Hepatocyte (in vitro differentiated cells): Measurements from ENCODE around the gene AKR1B15. TPM values are rescaled to one million over a fixed set of nuclear protein-coding genes. Genes with fewer than 3 reads are reported as not detected.
A peak's percentile ranks its signal among the peaks of the same experiment; 100 is the strongest.

Experiments
- DNase-seq: peaks from one replicate; pipeline ENCODE4 v3.0.0-alpha.2; 2016; ENCODE audit warnings: low spot score
- H2AFZ ChIP-seq: fragments of 200-600 bp; sonication (generic); 2 replicates; pipeline ENCODE4 v1.6.0; 2016; ENCODE audit warnings: antibody characterized with exemption, mild to moderate bottlenecking
- H3K27ac ChIP-seq: fragments of 200-600 bp; sonication (generic); 2 replicates; pipeline ENCODE4 v1.5.1; 2016; ENCODE audit warnings: mild to moderate bottlenecking
- H3K27me3 ChIP-seq: fragments of 200-600 bp; sonication (generic); 2 replicates; pipeline ENCODE4 v1.6.1; 2016
- H3K36me3 ChIP-seq: fragments of 200-600 bp; sonication (generic); replicated peaks from 2 replicates; pipeline ENCODE4 v1.5.1; 2016; ENCODE audit warnings: low read depth; ENCODE audit not compliant: insufficient read depth
- H3K4me1 ChIP-seq: fragments of 200-600 bp; sonication (generic); 2 replicates; pipeline ENCODE4 v1.5.1; 2016; ENCODE audit warnings: mild to moderate bottlenecking, moderate library complexity; ENCODE audit not compliant: insufficient read depth
- H3K4me2 ChIP-seq: fragments of 200-600 bp; sonication (generic); 2 replicates; pipeline ENCODE4 v1.6.0; 2016
- H3K4me3 ChIP-seq: fragments of 200-600 bp; sonication (generic); 2 replicates; pipeline ENCODE4 v1.5.1; 2016; ENCODE audit warnings: mild to moderate bottlenecking
- H3K79me2 ChIP-seq: fragments of 200-600 bp; sonication (generic); 2 replicates; pipeline ENCODE4 v1.6.0; 2017; ENCODE audit warnings: mild to moderate bottlenecking
- H3K9me2 ChIP-seq: fragments of 200-600 bp; sonication (generic); replicated peaks from 2 replicates; pipeline ENCODE4 v1.6.0; 2017; ENCODE audit warnings: mild to moderate bottlenecking; ENCODE audit not compliant: insufficient read depth
- H3K9me3 ChIP-seq: fragments of 200-600 bp; sonication (generic); 2 replicates; pipeline ENCODE4 v1.5.1; 2016; ENCODE audit warnings: low read depth, mild to moderate bottlenecking
- H4K20me1 ChIP-seq: fragments of 200-600 bp; sonication (generic); 2 replicates; pipeline ENCODE4 v1.6.0; 2016; ENCODE audit warnings: mild to moderate bottlenecking; ENCODE audit not compliant: insufficient read depth, poor library complexity, severe bottlenecking
- EZH2 ChIP-seq: fragments of 200-600 bp; sonication (generic); IDR thresholded peaks from 2 replicates; pipeline ENCODE4 v1.6.1; 2016; ENCODE audit warnings: antibody characterized with exemption, mild to moderate bottlenecking, borderline replicate concordance
- EZH2phosphoT487 ChIP-seq: fragments of 200-600 bp; sonication (generic); IDR thresholded peaks from one replicate; pipeline ENCODE4 v1.6.1; 2018; ENCODE audit warnings: antibody characterized with exemption, mild to moderate bottlenecking, low read depth, moderate library complexity; ENCODE audit not compliant: unreplicated experiment, severe bottlenecking
- WGBS: methylation state at CpG from one replicate; pipeline ENCODE4 v1.1.6; 2016; ENCODE audit warnings: low lambda C conversion rate; ENCODE audit errors: missing lambda C conversion rate; 5-methylcytosine and 5-hydroxymethylcytosine counted together
- polyA plus RNA-seq: library from polyadenylated mRNA; unstranded; fragments of >200 nt; fragmentation: Nextera tagmentation; extraction: Ambion mirVana; gene quantifications from 2 replicates; pipeline ENCODE4 v1.2.1, GENCODE V29; 2016
- total RNA-seq: library from RNA; depleted of rRNA; stranded (reverse); fragments of >200 nt; gene quantifications from 2 replicates; pipeline ENCODE4 v1.2.3, GENCODE V29; 2014
- TF ChIP-seq, protein P1 (sequence below): fragments of 200-600 bp; sonication (generic); IDR thresholded peaks from 2 replicates; pipeline ENCODE4 v1.5.1; 2016; ENCODE audit warnings: antibody characterized with exemption, mild to moderate bottlenecking; ENCODE audit not compliant: poor library complexity

AKR1B15 gene
- total and polyA plus RNA-seq, 2 experiments from 2014 or later: 6.3 to 13.7 TPM

DNA sequence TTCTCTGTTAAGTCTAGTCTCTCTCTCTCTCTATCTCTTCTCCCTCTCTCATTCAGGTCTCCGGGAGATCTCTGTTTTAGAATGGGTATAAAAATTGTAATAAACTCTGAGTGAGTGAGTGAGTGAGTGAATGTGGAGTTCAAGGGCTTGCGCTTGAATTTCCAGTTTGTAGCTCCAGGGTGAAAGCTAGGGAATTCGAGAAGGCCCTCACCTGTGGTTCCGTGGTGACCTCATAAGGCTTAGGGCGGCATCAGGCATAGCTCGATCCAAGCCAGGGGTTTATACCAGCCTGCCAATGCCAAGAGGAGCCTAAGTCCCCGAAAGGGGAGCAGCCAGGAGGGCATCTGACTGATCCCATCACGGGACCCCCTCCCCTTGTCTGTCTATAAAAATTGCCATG lies 456 bp downstream of the AKR1B15 start:
- 83% methylated on average over 8 of the region's 8 CpGs for WGBS
- Histone ChIP-seq H3K4me2 (peak overlapping the region; percentile 70), H3K4me3 (no peak overlapping the region), H3K9me3 (no peaks in the 10 kb centered on the region), H3K79me2 (no peaks in the 10 kb centered on the region), H3K36me3 (no peaks in the 10 kb centered on the region), H3K27me3 (no peaks in the 10 kb centered on the region), H3K27ac (peak overlapping the region; percentile 16), H3K9me2 (no peaks in the 10 kb centered on the region), H4K20me1 (no peaks in the 10 kb centered on the region), H2AFZ (no peak overlapping the region), H3K4me1 (peaks cover 5% of the 10 kb centered on the region)
- TF ChIP-seq, protein P1, sequence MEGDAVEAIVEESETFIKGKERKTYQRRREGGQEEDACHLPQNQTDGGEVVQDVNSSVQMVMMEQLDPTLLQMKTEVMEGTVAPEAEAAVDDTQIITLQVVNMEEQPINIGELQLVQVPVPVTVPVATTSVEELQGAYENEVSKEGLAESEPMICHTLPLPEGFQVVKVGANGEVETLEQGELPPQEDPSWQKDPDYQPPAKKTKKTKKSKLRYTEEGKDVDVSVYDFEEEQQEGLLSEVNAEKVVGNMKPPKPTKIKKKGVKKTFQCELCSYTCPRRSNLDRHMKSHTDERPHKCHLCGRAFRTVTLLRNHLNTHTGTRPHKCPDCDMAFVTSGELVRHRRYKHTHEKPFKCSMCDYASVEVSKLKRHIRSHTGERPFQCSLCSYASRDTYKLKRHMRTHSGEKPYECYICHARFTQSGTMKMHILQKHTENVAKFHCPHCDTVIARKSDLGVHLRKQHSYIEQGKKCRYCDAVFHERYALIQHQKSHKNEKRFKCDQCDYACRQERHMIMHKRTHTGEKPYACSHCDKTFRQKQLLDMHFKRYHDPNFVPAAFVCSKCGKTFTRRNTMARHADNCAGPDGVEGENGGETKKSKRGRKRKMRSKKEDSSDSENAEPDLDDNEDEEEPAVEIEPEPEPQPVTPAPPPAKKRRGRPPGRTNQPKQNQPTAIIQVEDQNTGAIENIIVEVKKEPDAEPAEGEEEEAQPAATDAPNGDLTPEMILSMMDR: no peak
- TF ChIP-seq EZH2: no peak
- no peak for TF ChIP-seq EZH2phosphoT487
- DNase-seq: no peak

DNA sequence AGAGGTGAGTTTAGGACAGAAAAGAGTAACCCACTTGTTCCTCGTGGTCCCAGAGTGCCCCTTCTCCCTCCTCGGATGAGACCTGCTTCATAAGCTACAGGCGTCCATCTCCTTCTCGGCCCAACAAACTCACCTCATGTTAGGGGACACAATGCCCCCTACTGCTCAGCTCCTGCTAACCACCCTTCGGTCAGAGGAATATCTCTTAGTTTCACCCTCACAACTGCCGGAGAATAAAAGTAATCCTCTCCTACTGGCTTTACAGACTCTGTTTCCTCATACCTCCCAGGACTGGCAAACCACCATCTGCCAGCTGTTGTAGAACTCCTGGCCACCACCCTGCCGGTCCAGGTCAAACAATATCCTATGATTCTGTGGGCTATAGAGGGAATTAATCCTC lies 3.2 kb downstream of the AKR1B15 start:
- Histone ChIP-seq H3K36me3 (no peaks in the 10 kb centered on the region), H3K27ac (no peak overlapping the region), H3K9me3 (no peaks in the 10 kb centered on the region), H3K4me2 (no peak overlapping the region), H3K4me3 (no peak overlapping the region), H2AFZ (no peak overlapping the region), H4K20me1 (no peaks in the 10 kb centered on the region), H3K79me2 (no peaks in the 10 kb centered on the region), H3K4me1 (peaks cover 5% of the 10 kb centered on the region), H3K27me3 (no peaks in the 10 kb centered on the region), H3K9me2 (no peaks in the 10 kb centered on the region)
- DNase-seq: peak; percentile 34
- 60% methylated on average over 7 of the region's 7 CpGs for WGBS
- TF ChIP-seq, protein P1: peak; percentile 35
- TF ChIP-seq EZH2phosphoT487 (no peak), EZH2 (no peak)

DNA sequence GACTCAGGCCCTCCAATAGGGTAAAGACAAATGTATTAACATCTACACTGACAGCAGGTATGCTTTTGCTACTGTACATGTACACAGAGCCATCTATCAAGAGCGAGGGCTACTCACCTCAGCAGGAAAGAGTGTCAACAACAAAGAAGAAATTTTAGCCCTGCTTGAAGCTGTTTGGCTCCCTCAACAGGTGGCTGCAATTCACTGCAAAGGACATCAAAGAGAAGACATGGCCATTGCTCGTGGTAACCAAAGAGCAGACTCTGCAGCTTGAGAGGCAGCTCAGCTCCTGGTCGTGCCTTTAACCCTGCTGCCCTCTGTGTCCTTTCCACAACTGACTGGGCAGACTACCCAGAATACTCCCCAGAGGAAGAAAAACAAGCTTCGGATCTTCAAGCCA lies 5.1 kb downstream of the AKR1B15 start:
- peak; percentile 18 for DNase-seq
- no peaks in the 10 kb centered on the region for H3K79me2 ChIP-seq
- H3K4me1 ChIP-seq: no peaks in the 10 kb centered on the region
- H4K20me1 ChIP-seq: no peaks in the 10 kb centered on the region
- no peaks in the 10 kb centered on the region for H3K9me2 ChIP-seq
- 56% methylated on average over 4 of the region's 4 CpGs for WGBS
- H3K4me3 ChIP-seq: no peak overlapping the region
- H3K27me3 ChIP-seq: no peaks in the 10 kb centered on the region
- no peaks in the 10 kb centered on the region for H3K9me3 ChIP-seq
- no peak overlapping the region for H3K27ac ChIP-seq
- TF ChIP-seq EZH2 (no peak), EZH2phosphoT487 (no peak)
- TF ChIP-seq, protein P1: peak; percentile 28
- H3K4me2 ChIP-seq: no peak overlapping the region
- H2AFZ ChIP-seq: no peak overlapping the region
- no peaks in the 10 kb centered on the region for H3K36me3 ChIP-seq

DNA sequence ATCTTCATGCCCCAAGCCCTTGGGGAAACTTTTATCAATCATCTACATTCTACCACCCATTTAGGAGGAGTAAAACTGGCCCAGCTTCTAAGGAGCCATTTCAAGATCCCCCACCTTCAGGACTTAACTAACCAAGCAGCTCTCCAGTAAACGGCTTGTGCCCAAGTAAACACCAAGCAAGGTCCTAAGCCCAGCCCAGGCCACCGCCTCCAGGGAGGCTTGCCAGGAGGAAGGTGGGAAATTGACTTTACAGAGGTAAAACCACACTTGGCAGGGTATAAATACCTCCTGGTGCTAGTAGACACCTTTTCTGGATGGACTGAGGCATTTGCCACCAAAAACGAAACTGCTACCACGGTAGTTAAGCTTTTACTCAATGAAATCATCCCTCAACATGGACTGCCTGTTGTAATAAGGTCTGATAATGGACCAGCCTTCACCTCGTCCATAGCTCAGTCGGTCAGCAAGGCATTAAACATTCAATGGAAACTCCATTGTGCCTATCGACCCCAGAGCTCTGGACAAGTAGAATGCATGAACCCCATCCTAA lies 5.6 kb downstream of the AKR1B15 start:
- no peaks in the 10 kb centered on the region for H3K27me3 ChIP-seq
- no peak for DNase-seq

More for the DNA sequence above, 5.6 kb downstream of the AKR1B15 start:
- TF ChIP-seq EZH2phosphoT487: no peak
- no peak for TF ChIP-seq EZH2
- TF ChIP-seq, protein P1: no peak
- Histone ChIP-seq H3K27ac (no peak overlapping the region), H4K20me1 (no peaks in the 10 kb centered on the region), H2AFZ (no peak overlapping the region), H3K4me1 (no peaks in the 10 kb centered on the region), H3K4me3 (no peak overlapping the region), H3K4me2 (no peak overlapping the region), H3K79me2 (no peaks in the 10 kb centered on the region), H3K9me2 (no peaks in the 10 kb centered on the region), H3K9me3 (no peaks in the 10 kb centered on the region), H3K36me3 (no peaks in the 10 kb centered on the region)
- WGBS: 91% methylated on average over 7 of the region's 7 CpGs
